GM18951 (cell line): ENCODE measurements around the gene ALDH3B1.

Source experiments
- POLR2A ChIP-seq: IDR thresholded peaks from 4 replicates; pipeline ENCODE4 v1.6.1; 2011; ENCODE audit warnings: mild to moderate bottlenecking; ENCODE audit not compliant: insufficient read length, insufficient read depth; ENCODE audit errors: extremely low read depth
- in situ Hi-C: fragments of 300-500 bp; cut with MboI; formaldehyde crosslinking; loops from one replicate; pipeline ENCODE4 v1.12.0; 2022; ENCODE audit warnings: low sequenced_read_pairs, mixed read lengths, inconsistent platforms; ENCODE audit not compliant: unreplicated experiment

The ALDH3B1 gene

DNA sequence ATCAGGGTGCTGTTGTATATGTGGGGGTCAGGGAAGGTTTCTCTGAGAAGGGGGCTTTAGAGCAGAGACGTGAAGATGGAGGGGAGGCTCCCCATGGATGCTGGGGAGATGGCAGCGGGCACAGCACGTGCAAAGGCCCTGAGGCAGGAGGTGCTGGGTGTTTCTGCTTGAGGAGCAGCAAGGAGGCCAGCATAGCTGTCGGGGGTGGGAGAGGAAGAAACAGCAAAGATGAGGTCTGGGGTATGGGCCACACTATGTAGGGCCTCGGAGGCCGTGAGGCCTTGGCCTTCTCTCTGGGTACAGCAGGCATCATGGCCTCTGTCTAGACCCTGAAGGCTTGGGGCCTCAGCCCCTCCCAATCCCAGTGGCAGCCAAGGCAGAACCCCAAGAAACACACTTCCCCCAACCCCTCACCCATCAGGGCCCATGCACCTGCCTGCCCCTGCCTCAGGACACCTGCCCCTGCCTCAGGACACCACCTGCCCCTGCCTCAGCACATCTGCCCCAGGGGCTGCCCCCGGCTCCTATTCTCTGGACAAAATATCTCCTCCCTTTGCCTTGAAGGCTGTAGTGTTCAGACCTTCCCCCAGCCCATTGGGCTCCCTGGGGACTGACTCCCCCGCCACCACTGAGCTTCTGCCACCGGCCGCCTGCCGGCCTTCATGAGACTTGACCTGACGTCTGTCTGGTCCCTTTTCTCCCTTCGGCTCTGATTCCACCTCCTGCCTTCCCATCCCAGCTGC lies 6.2 kb downstream of the ALDH3B1 start:
- in situ Hi-C loops = no loop called here

DNA sequence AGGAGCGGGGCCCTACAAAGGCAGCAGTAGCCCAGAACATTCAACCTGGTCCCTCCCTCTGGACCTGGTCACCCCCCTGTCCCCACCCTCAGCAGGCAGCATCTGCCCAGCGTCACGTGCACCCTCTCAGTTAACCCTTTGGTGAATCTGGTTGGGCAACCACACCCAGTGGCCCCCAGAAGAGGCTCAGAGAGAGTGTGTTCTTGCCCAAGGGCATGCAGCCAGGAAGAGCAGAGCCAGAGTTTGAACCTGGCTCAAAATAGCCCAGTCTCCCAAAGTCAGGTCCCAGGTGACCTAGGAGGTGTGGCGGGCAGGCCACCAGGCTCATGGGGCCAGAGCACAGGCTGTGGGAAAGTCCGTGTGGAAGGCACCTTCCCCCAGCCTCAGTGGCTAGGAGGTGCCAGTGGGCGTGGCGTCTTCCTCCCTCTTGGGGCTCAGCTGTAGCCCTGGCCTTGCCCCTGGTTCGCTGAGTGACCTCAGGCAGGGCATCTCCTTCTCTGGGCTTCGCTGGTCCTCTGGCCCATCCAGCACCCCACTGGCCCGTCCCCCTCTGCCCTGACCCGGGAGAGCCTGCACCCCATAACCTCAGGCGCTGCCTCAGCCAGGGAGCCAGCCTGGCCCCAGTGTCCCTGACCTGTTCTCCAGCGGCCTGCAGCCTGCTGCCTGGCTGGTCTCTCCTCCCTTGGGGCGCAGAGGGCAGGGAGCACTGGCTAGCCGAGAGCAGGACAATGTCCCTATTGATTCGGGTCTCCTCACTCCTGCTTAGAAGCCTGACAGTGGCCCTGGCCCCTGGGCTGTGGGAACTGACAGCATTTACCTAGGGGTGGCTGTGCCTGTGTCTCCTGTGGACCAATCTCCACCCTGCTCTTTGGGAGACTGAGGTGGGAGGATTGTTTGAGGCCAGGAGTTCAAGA lies 7.0 kb downstream of the ALDH3B1 start:
- TF ChIP-seq POLR2A = no peak
- in situ Hi-C loops = no loop called here

More for the DNA sequence above, 6.2 kb downstream of the ALDH3B1 start:
- no peak for TF ChIP-seq POLR2A

GRCh38 chr11:68017980-68018729 lies 8.0 kb downstream of the ALDH3B1 start:
- in situ Hi-C loops = no loop called here
- no peak for TF ChIP-seq POLR2A

DNA sequence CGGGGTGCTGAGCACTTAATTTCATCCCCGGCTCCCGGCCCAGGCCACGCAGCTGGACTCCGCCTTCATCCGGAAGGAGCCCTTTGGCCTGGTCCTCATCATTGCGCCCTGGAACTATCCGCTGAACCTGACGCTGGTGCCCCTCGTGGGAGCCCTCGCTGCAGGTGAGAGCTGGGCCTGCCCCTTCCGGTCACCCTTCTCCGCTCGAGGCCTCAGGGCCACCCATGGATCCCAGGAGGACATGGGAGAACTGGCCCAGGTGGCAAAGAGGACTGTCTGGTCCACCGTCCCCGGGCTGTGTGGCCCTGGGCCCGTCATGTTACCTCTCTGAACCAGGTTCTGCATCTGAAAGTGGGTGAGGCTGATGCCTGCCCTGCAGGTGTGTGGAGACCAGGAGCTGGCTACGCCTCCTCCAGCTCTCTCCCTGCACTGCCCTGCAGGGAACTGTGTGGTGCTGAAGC lies 8.6 kb downstream of the ALDH3B1 start:
- TF ChIP-seq POLR2A = no peak
- in situ Hi-C loops = no loop called here

DNA sequence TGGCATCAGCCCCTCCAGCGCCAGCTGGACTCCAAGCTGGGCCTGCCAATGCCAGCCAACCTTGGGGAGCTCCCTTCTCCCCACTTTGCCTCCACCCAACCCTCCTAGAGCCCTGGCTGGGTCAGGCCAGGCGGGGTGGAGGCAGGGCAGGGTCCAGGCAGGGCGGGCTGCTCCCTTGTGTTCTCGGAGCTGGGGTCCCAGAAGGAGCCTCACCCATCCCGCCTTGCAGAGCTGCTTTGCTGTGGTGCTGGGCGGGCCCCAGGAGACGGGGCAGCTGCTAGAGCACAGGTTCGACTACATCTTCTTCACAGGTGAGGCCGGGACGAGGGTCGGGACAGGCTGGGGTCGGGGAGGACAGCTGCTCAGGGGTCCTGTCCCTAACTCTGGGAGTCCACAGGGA lies 9.4 kb downstream of the ALDH3B1 start:
- in situ Hi-C loops = no loop called here
- no peak for TF ChIP-seq POLR2A

GRCh38 chr11:68020575-68020974 lies 10.4 kb downstream of the ALDH3B1 start:
- in situ Hi-C loops = no loop called here
- no peak for TF ChIP-seq POLR2A

DNA sequence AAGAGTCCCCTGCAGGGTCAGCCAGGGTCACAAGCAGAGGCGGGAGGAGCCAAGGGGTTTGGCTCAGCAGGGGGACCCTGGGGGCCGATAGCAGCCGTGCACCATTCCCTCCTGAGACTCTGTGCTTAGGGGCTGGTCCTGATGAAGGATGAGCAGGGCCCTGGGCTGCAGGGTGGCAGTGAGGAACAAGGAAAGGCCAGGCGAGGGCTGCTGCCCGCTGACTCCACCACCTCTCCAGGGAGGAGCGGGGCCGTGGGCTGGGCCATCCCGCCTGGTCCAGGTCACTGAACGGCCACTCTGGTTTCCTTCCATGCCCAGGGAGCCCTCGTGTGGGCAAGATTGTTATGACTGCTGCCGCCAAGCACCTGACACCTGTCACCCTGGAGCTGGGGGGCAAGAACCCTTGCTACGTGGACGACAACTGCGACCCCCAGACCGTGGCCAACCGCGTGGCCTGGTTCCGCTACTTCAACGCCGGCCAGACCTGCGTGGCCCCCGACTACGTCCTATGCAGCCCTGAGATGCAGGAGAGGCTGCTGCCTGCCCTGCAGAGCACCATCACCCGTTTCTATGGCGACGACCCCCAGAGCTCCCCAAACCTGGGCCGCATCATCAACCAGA lies 11.2 kb downstream of the ALDH3B1 start:
- in situ Hi-C loops = no loop called here
- no peak for TF ChIP-seq POLR2A

DNA sequence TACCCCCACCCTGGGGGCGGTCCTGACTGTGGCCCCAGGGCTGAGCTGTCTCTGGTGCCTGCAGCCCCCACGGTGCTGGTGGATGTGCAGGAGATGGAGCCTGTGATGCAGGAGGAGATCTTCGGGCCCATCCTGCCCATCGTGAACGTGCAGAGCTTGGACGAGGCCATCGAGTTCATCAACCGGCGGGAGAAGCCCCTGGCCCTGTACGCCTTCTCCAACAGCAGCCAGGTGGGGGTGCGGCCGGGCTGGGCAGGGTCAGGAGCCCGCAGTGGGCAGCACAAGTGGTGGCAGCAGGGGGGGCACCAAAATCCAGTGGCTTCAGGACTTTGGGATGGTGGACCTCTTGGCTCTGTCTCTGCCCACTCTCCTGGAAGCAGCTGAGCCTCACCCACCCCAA lies 12.4 kb downstream of the ALDH3B1 start:
- TF ChIP-seq POLR2A = no peak
- in situ Hi-C loops = no loop called here

DNA sequence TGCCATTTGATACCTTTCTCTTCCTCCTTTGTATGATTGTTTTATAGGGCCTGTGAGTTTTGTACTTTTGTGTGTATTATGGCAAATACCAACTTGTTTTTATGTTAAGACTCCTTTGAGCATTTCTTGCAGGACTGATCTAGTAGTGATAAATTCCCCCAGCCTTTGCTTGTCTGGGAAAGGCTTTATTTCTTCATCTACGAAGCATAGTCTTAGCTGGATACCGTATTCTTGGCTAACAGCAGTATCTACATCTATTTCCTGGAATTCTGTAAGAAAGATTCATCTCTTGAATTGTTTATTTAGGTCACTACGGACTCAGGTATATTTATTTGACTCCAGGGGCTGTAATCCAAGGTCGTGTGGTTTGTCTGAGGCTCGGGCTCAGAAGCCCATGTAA lies 14.4 kb downstream of the ALDH3B1 start:
- no peak for TF ChIP-seq POLR2A
- in situ Hi-C loops = no loop called here

GRCh38 chr11:68025047-68025446 lies 14.9 kb downstream of the ALDH3B1 start:
- TF ChIP-seq POLR2A = no peak
- in situ Hi-C loops = no loop called here

- TF ChIP-seq POLR2A = no peak
- in situ Hi-C loops = no loop called here
Observed at GRCh38 chr11:68026391-68027105, 16.4 kb downstream of the ALDH3B1 start.

DNA sequence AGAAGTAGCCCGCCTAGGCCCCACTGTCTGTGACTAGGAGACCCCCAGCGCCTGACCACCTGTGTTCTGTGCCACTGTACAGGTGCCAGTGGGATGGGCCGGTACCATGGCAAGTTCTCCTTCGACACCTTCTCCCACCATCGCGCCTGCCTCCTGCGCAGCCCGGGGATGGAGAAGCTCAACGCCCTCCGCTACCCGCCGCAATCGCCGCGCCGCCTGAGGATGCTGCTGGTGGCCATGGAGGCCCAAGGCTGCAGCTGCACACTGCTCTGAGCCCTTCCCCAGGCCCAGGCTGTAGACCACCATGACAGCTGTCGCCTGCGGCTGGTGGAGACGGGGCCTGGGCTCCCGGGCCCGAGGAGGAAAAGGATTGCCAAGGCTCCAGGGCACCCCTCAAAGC lies 17.5 kb downstream of the ALDH3B1 start:
- no peak for TF ChIP-seq POLR2A

GRCh38 chr11:68028802-68029545 lies 18.8 kb downstream of the ALDH3B1 start:
- in situ Hi-C loops = no loop called here

More for the DNA sequence above, 17.5 kb downstream of the ALDH3B1 start:
- in situ Hi-C loops = no loop called here

More at GRCh38 chr11:68028802-68029545, 18.8 kb downstream of the ALDH3B1 start:
- TF ChIP-seq POLR2A = no peak
